HG02623 (cell line): ENCODE results near the gene CDK7.
"Not testable (repeated sequence)": the region's sequence is repeated elsewhere in the genome, so short reads cannot be mapped to it uniquely, and the experiment has no call there.

Experiments used
- ATAC-seq: cut with Tn5 transposase; IDR thresholded peaks from one replicate; pipeline ENCODE4 v1.9.1; 2021; ENCODE audit warnings: moderate library complexity; ENCODE audit not compliant: unreplicated experiment

CDK7 gene

DNA sequence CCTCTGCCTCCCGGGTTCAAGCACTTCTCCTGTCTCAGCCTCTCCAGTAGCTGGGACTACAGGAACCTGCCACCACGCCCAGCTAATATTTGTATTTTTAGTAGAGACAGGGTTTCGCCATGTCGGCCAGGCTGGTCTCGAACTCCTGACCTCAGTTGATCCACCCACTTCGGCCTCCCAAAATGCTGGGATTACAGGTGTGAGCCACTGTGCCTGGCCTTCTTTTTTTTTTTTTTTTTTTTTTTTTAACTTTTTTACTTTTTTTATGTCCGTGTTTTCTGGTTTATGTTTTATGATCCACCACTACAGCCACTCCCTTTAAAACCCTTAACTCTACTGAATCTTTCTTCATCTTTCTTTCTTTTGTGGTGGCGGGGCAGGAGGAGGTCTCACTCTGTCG is 2.0 kb downstream of the CDK7 start:
- not testable (repeated sequence) for ATAC-seq

DNA sequence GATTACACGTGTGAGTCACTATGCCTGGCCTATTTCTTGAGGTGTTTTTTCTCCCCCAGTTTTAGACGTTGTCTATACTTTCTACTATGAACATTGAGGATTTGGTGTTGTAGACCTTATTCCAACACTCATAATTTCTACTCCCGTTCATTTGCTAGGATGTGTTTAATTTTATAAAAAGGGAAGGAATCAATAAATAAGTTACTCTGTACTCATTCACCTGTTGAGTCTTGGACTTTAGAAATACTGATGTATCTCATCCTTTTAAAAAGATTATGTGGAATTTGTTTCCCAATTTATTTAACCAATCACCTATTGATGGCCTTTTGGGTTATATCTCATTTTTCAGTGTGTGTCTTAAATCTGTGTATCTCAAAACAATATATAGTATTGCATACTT is 3.2 kb downstream of the CDK7 start:
- no peak for ATAC-seq

DNA sequence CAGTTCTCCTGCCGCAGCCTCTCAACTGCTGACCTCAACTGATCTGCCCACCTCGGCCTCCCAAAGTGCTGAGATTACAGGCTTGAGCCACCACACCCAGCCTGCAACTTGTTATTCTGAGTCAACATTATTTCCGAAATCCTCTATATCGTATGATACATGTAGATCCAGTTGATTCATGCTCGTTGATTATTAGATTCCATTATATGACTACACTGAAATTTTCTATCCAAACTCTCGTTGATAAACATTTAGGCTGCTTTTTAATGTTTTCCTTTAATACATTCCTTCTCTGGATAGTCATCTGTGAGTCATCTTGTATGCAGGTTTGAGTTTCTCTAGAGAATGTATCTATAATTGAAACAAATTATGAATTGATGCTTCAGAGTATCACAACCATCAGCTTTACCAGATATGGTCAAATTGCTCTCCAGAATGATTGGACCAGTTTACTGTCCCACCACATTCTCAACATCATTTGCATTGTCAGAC is 4.1 kb downstream of the CDK7 start:
- ATAC-seq: no peak

DNA sequence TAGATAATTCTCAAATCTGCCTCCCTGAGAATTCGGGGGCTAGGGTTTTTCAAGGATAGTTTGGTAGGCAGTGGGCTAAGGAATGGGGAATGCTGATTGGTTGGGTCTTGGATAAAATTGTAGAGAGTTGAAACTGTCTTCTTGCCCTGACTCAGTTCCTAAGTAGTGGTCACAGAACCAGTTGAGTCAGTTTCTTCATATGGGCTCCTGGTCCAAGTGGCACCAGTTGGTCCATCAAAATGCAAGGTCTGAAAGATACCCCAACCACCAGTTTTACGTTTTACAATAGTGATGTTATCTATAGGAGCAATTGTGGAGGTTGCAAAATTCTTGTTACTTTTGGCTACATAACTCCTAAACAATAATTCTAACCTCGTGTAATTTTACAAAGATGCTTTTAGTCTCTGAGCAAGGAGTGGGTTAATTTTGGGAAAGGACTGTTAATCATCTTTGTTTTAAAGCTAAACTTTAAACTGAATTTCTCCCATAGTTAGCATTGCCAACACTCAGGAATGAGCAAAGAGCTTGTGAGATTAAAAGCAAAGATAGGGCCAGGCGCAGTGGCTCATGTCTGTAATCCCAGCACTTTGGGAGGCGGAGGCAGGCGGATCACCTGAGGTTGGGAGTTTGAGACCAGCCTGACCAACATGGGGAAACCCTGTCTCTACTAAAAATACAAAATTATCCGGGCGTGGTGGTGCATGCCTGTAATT is 7.7 kb downstream of the CDK7 start:
- ATAC-seq: no peak

DNA sequence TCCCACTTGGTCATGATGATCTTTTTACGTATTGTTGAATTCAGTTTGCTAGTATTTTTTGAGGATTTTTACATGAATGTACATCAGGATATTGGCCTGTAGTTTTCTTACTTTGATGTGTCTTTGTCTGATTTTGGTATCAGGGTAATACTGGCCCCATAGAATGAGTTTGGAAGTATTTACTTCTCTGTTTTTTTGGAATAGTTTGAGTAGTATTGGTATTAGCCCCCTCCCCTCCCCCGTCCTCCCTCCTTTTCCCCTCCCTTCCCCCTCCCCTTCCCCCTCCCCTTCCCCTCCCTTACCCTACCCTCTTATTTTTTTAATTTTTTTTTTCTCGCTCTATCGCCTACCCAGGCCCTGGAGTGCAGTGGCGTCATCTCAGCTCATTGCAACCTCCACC is 10.3 kb downstream of the CDK7 start:
- ATAC-seq: no peak

GRCh38 chr5:69248019-69248418 is 13.3 kb downstream of the CDK7 start:
- ATAC-seq: no peak

- no peak for ATAC-seq
Observed at GRCh38 chr5:69250593-69250992, 15.9 kb downstream of the CDK7 start.

DNA sequence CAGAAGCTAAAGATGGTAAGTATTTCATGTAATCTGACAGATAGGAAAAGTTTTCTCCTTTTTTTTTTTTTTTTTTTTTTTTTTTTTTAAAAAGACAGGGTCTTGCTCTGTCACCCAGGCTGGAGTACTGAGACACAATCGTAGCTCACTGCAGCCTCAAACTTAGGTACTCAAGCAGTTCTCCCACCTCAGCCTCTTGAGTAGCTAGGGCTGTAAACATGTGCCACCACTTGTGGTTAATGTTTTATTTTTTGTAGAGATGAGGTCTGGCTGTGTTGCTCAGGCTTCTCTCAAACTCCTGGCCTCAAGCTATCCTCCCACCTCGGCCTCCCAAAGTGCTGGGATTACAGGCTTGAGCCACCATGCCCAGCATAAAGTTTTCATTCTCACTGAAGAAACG is 17.8 kb downstream of the CDK7 start:
- no peak for ATAC-seq

- not testable (repeated sequence) for ATAC-seq
Observed at GRCh38 chr5:69255940-69256339, 21.3 kb downstream of the CDK7 start.

DNA sequence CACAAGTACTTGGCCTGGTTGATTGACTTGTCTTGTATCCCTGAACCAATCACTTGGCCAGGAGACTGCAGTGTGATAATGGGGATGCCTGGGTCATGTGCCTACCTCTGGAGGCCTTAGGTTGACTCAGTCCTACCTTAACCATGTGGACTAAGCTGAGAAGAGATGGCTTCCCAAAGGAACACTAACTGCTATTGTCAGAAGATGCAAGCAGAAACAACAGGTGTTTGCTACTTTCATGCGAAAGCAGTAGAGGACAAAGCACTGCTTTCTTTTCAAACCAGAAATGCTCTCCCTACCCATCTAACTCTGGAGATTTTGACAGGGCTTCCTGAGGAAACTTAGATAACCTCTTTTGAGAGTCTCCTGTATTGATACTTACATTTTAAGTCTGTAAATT is 22.9 kb downstream of the CDK7 start:
- ATAC-seq: no peak

- ATAC-seq: no peak
Observed at GRCh38 chr5:69261034-69261433, 26.3 kb downstream of the CDK7 start.

GRCh38 chr5:69265931-69266330 is 31.2 kb downstream of the CDK7 start:
- no peak for ATAC-seq

GRCh38 chr5:69268899-69269298 is 34.2 kb downstream of the CDK7 start:
- no peak for ATAC-seq

DNA sequence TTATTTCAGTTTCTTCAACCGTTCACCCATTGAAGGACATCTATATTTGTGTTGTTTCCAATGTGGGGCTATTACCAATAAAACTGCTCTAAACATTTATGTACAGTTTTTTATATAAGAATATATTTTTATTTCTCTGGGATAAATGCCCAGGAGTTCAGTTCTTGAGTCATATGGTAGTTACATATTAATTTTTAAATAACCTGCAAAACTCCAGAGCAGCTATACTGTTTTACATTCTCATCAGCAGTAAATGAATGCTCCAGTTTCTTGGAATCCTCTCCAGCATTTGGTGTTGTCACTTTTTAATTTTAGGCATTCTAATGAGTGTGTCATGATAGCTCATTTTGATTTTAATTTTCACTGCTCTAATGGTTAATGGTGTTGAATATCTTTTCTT is 36.2 kb downstream of the CDK7 start:
- no peak for ATAC-seq

- ATAC-seq: no peak
Observed at GRCh38 chr5:69271376-69271775, 36.7 kb downstream of the CDK7 start.

- no peak for ATAC-seq
Observed at GRCh38 chr5:69275563-69275962, 40.9 kb downstream of the CDK7 start.

DNA sequence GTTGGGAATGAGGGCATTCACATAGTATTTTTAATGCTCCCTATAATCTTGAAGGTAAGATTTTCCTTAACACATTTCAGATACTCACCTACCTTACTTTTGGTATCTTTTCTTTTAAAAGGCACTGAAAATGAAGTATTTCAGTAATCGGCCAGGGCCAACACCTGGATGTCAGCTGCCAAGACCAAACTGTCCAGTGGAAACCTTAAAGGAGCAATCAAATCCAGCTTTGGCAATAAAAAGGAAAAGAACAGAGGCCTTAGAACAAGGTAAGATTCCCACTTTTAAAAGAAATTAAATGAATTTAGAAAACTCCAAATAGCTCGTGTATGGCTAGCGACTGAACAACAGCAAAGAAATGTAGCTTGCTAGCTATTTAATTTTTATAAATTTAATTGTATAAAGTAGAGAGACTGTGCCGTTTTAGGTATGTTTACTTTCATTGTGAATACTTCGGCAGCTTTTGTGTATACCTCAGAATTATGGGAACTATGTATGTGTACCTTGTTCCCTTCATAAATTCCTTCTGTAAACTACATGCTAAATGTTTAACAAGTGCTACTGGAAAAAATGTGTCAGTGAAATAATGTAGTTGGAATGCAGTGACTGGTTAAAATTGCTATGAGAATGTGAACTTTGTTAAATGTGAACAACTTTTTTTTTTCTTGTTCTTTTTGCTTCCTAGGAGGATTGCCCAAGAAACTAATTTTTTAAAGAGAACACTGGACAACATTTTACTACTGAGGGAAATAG is 41.9 kb downstream of the CDK7 start:
- ATAC-seq: no peak

- no peak for ATAC-seq
Observed at GRCh38 chr5:69279517-69279916, 44.8 kb downstream of the CDK7 start.

- ATAC-seq: no peak
Observed at GRCh38 chr5:69281114-69281513, 46.4 kb downstream of the CDK7 start.

DNA sequence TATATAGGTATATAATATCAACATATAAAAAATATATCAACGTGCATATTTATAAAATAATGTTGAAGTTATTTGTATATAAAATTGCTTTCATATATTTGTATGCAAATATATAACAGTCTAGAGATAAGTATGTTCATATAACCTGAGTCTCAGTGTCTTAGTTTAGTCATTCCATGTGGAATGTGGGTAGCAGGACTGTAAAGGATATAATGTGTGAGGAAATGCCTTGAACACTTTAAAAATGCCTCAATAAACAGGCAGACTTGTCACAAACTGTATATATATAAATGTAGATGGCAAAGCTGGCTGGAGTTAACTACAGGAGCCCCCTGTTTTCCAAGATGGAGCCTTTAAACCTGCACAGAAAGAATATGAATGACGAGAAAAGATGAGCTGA is 49.5 kb downstream of the CDK7 start:
- no peak for ATAC-seq

DNA sequence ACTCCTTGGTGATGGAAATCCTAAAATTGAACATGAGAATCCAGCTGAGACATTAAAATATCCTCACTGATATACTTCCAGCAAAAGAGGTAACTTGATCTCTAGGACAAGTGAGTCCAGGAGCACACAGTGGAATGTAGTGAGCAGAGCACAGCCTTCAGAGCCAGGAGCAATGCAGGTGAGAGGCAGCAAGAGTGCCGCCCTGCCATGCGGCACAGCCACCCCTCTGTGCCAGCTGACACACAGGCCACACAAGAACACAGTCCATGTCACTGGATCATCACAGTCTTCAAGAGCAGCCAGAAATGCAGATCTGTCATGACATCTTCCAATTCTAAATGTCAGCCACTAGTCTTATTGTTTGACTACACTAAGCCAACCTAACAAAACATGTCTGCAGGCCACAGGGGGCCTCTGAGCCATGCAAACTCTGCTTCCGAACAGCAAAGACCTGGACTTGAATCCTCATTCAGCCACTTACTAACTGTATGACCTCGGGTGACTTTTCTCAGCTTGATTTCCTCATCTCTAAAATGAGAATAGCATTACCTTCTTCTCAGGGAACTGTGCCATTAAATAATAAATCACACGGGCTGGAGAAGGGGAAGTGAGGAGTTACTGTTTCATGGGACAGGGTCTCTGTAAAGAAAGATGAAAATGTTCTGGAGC is 50.9 kb downstream of the CDK7 start:
- no peak for ATAC-seq

GRCh38 chr5:69288069-69288468 is 53.4 kb downstream of the CDK7 start:
- no peak for ATAC-seq
